ENCODE data around the gene CERS1. TPM values are rescaled to one million over a fixed set of nuclear protein-coding genes. Genes with fewer than 3 reads are reported as not detected.
"Not testable (repeated sequence)": the region's sequence is repeated elsewhere in the genome, so short reads cannot be mapped to it uniquely, and the experiment has no call there.

Gene CERS1
- total RNA-seq, 4 donors from 2014 or later, result 0.19 to 0.24 TPM; not detected in 2

- DNase-seq (ENCODE audit: low spot score) (no peak), ATAC-seq (ENCODE audit: low FRiP score) (no peak)
- no peak for TF ChIP-seq CTCF (IDR thresholded peaks at IDR 0.05)
These were observed 7.4 kb upstream of the CERS1 start for GRCh38 chr19:18903156-18904037.

GRCh38 chr19:18902519-18902918 lies 6.6 kb upstream of the CERS1 start:
- DNase-seq (ENCODE audit: low spot score); ATAC-seq (ENCODE audit: low FRiP score): not testable (repeated sequence)

GRCh38 chr19:18901491-18901890 lies 5.5 kb upstream of the CERS1 start:
- DNase-seq (ENCODE audit: low spot score) (no peak), ATAC-seq (ENCODE audit: low FRiP score) (no peak)
- TF ChIP-seq CTCF (IDR thresholded peaks at IDR 0.05), result no peak

- ATAC-seq (ENCODE audit: low FRiP score) (no peak), DNase-seq (ENCODE audit: low spot score) (no peak)
- no peak for TF ChIP-seq CTCF (IDR thresholded peaks at IDR 0.05)
These were observed 4.9 kb upstream of the CERS1 start for GRCh38 chr19:18900700-18901481.

- ATAC-seq (ENCODE audit: low FRiP score) (no peak), DNase-seq (ENCODE audit: low spot score) (no peak)
These were observed 3.9 kb upstream of the CERS1 start for GRCh38 chr19:18899624-18900560.

GRCh38 chr19:18898607-18899408 lies 2.9 kb upstream of the CERS1 start:
- DNase-seq (ENCODE audit: low spot score), result no peak
- no peak for TF ChIP-seq CTCF (IDR thresholded peaks at IDR 0.05)
- ATAC-seq (ENCODE audit: low FRiP score), result no peak

More at GRCh38 chr19:18899624-18900560, 3.9 kb upstream of the CERS1 start:
- TF ChIP-seq CTCF (IDR thresholded peaks at IDR 0.05), result no peak
